Neural cell (in vitro differentiated cells): ENCODE results near the gene C4A. TPM values are rescaled to one million over a fixed set of nuclear protein-coding genes. Genes with fewer than 3 reads are reported as not detected.
A peak's percentile ranks its signal among the peaks of the same experiment; 100 is the strongest.
"Not testable (repeated sequence)": the region's sequence is repeated elsewhere in the genome, so short reads cannot be mapped to it uniquely, and the experiment has no call there.

Experiments used
- H2AFZ ChIP-seq: fragments of 200-600, 300-800 bp; sonication (generic), shearing (Covaris generic); 2 replicates; pipeline ENCODE4 v1.6.0; 2014; ENCODE audit warnings: low read depth, mild to moderate bottlenecking, antibody characterized with exemption, low read length, moderate library complexity
- H3F3A ChIP-seq: fragments of 200-600 bp; shearing (Covaris generic); 2 replicates; pipeline ENCODE4 v1.6.1; 2016; ENCODE audit warnings: mild to moderate bottlenecking, moderate library complexity, mixed read lengths, antibody characterized with exemption, low read length; ENCODE audit not compliant: insufficient read depth, poor library complexity, severe bottlenecking
- H3K27ac ChIP-seq: fragments of 200-600, 300-800 bp; sonication (generic), shearing (Covaris generic); 2 replicates; pipeline ENCODE4 v1.5.1; 2014; ENCODE audit warnings: mild to moderate bottlenecking, low read length, moderate library complexity
- H3K27me3 ChIP-seq: fragments of 300-800, 200-600 bp; sonication (generic), shearing (Covaris generic); 2 replicates; pipeline ENCODE4 v1.6.0; 2014; ENCODE audit warnings: mild to moderate bottlenecking, low read depth, low read length, moderate library complexity; ENCODE audit not compliant: insufficient read depth
- H3K36me3 ChIP-seq: fragments of 300-800, 200-600 bp; sonication (generic), shearing (Covaris generic); 2 replicates; pipeline ENCODE4 v1.5.1; 2014; ENCODE audit warnings: mild to moderate bottlenecking, antibody characterized with exemption, low read length, moderate library complexity; ENCODE audit not compliant: insufficient read depth
- H3K4me2 ChIP-seq: fragments of 300-800, 200-600 bp; sonication (generic), shearing (Covaris generic); 2 replicates; pipeline ENCODE4 v1.6.0; 2014; ENCODE audit warnings: mild to moderate bottlenecking, low read length
- H3K4me3 ChIP-seq: fragments of 300-800, 200-600 bp; sonication (generic), shearing (Covaris generic); 2 replicates; pipeline ENCODE4 v1.5.1; 2014; ENCODE audit warnings: mild to moderate bottlenecking, low read length, moderate library complexity
- H3K79me2 ChIP-seq: fragments of 200-600 bp; shearing (Covaris generic); replicated peaks from 2 replicates; pipeline ENCODE4 v1.6.0; 2014; ENCODE audit warnings: mild to moderate bottlenecking, low read length, moderate library complexity; ENCODE audit not compliant: insufficient read depth
- H3K9ac ChIP-seq: fragments of 300-800, 200-600 bp; sonication (generic), shearing (Covaris generic); 2 replicates; pipeline ENCODE4 v1.6.1; 2016; ENCODE audit warnings: mild to moderate bottlenecking, low read length, mixed read lengths
- H3K9me2 ChIP-seq: fragments of 200-600 bp; shearing (Covaris generic); 2 replicates; pipeline ENCODE4 v1.6.1; 2016; ENCODE audit warnings: mild to moderate bottlenecking, low read length, mixed read lengths; ENCODE audit not compliant: insufficient read depth
- H3K9me3 ChIP-seq: fragments of 200-600, 300-800 bp; sonication (generic), shearing (Covaris generic); 2 replicates; pipeline ENCODE4 v1.6.1; 2016; ENCODE audit warnings: mild to moderate bottlenecking, mixed run types, low read length, moderate library complexity, mixed read lengths
- H4K20me1 ChIP-seq: fragments of 200-600 bp; shearing (Covaris generic); 2 replicates; pipeline ENCODE4 v1.6.1; 2016; ENCODE audit warnings: mild to moderate bottlenecking, mixed run types; ENCODE audit not compliant: insufficient read depth
- EP300 ChIP-seq: fragments of 450-650 bp; conservative IDR thresholded peaks from 2 replicates; pipeline ENCODE4 v1.6.1; 2014; ENCODE audit warnings: antibody characterized with exemption, mild to moderate bottlenecking, moderate library complexity; ENCODE audit not compliant: poor library complexity, severe bottlenecking
- EZH2 ChIP-seq: fragments of 200-600, 300-800 bp; shearing (Covaris generic), sonication (generic); IDR thresholded peaks from 2 replicates; pipeline ENCODE4 v1.6.1; 2014; ENCODE audit warnings: antibody characterized with exemption, low read length, borderline replicate concordance, mild to moderate bottlenecking; ENCODE audit not compliant: insufficient read depth, poor library complexity, severe bottlenecking
- MXI1 ChIP-seq: fragments of 450-650 bp; conservative IDR thresholded peaks from 2 replicates; pipeline ENCODE4 v1.6.1; 2014; ENCODE audit warnings: antibody characterized with exemption, mild to moderate bottlenecking; ENCODE audit not compliant: poor library complexity, severe bottlenecking
- POLR2AphosphoS5 ChIP-seq: IDR thresholded peaks from 2 replicates; pipeline ENCODE4 v1.6.1; 2012
- RAD21 ChIP-seq: fragments of 450-650 bp; conservative IDR thresholded peaks from 2 replicates; pipeline ENCODE4 v1.6.1; 2014; ENCODE audit warnings: antibody characterized with exemption, mild to moderate bottlenecking, moderate library complexity
- SMC3 ChIP-seq: fragments of 450-650 bp; conservative IDR thresholded peaks from 2 replicates; pipeline ENCODE4 v1.6.1; 2014; ENCODE audit warnings: antibody characterized with exemption, mild to moderate bottlenecking, moderate library complexity; ENCODE audit not compliant: poor library complexity
- TAF1 ChIP-seq: IDR thresholded peaks from 2 replicates; pipeline ENCODE4 v1.6.1; 2012; ENCODE audit warnings: low read depth
- polyA plus RNA-seq: library from polyadenylated mRNA; depleted of rRNA; stranded (reverse); fragments of >200 nt; gene quantifications from 2 replicates; pipeline ENCODE4 v1.2.3, GENCODE V29; 2014
- TF ChIP-seq, protein P1 (sequence below): fragments of 450-650 bp; IDR thresholded peaks from 2 replicates; pipeline ENCODE4 v1.5.1; 2014; ENCODE audit warnings: antibody characterized with exemption, mild to moderate bottlenecking, moderate library complexity; ENCODE audit not compliant: poor library complexity, severe bottlenecking
- TF ChIP-seq, protein P2 (sequence below): IDR thresholded peaks from 2 replicates; pipeline ENCODE4 v1.6.1; 2012; ENCODE audit warnings: borderline replicate concordance

Gene C4A
- polyA plus RNA-seq, 1 donor from 2014 or later: 4.4 TPM

GRCh38 chr6:31971993-31972708, 9.7 kb upstream of the C4A start, which contains the start of gene DXO:
Gene DXO (minus strand): TSS chr6:31972138. CDS start chr6:31971675, 463 bp downstream.
- Histone ChIP-seq H3K79me2 (peaks cover 22% of the 10 kb centered on the region), H3K36me3 (no peaks in the 10 kb centered on the region), H2AFZ (peak within 1 kb of the TSS; percentile 81), H4K20me1 (no peaks in the 10 kb centered on the region), H3K9ac (peak within 1 kb of the TSS; percentile 93), H3K4me2 (peak within 1 kb of the TSS; percentile 85), H3K9me3 (no peaks in the 10 kb centered on the region), H3K27me3 (no peaks in the 10 kb centered on the region), H3F3A (no peaks in the 10 kb centered on the region), H3K27ac (peak within 1 kb of the TSS; percentile 98), H3K9me2 (no peaks in the 10 kb centered on the region), H3K4me3 (peak within 1 kb of the TSS; percentile 95)
- TF ChIP-seq, protein P1, sequence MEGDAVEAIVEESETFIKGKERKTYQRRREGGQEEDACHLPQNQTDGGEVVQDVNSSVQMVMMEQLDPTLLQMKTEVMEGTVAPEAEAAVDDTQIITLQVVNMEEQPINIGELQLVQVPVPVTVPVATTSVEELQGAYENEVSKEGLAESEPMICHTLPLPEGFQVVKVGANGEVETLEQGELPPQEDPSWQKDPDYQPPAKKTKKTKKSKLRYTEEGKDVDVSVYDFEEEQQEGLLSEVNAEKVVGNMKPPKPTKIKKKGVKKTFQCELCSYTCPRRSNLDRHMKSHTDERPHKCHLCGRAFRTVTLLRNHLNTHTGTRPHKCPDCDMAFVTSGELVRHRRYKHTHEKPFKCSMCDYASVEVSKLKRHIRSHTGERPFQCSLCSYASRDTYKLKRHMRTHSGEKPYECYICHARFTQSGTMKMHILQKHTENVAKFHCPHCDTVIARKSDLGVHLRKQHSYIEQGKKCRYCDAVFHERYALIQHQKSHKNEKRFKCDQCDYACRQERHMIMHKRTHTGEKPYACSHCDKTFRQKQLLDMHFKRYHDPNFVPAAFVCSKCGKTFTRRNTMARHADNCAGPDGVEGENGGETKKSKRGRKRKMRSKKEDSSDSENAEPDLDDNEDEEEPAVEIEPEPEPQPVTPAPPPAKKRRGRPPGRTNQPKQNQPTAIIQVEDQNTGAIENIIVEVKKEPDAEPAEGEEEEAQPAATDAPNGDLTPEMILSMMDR: no peak
- peak; percentile 39 for TF ChIP-seq RAD21
- TF ChIP-seq SMC3: peak; percentile 36
- no peak for TF ChIP-seq EZH2
- TF ChIP-seq TAF1: no peak
- peak; percentile 95 for TF ChIP-seq MXI1
- peak; percentile 89 for TF ChIP-seq EP300
- peak; percentile 66 for TF ChIP-seq POLR2AphosphoS5
- TF ChIP-seq, protein P2, sequence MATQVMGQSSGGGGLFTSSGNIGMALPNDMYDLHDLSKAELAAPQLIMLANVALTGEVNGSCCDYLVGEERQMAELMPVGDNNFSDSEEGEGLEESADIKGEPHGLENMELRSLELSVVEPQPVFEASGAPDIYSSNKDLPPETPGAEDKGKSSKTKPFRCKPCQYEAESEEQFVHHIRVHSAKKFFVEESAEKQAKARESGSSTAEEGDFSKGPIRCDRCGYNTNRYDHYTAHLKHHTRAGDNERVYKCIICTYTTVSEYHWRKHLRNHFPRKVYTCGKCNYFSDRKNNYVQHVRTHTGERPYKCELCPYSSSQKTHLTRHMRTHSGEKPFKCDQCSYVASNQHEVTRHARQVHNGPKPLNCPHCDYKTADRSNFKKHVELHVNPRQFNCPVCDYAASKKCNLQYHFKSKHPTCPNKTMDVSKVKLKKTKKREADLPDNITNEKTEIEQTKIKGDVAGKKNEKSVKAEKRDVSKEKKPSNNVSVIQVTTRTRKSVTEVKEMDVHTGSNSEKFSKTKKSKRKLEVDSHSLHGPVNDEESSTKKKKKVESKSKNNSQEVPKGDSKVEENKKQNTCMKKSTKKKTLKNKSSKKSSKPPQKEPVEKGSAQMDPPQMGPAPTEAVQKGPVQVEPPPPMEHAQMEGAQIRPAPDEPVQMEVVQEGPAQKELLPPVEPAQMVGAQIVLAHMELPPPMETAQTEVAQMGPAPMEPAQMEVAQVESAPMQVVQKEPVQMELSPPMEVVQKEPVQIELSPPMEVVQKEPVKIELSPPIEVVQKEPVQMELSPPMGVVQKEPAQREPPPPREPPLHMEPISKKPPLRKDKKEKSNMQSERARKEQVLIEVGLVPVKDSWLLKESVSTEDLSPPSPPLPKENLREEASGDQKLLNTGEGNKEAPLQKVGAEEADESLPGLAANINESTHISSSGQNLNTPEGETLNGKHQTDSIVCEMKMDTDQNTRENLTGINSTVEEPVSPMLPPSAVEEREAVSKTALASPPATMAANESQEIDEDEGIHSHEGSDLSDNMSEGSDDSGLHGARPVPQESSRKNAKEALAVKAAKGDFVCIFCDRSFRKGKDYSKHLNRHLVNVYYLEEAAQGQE: peak; percentile 63

DNA sequence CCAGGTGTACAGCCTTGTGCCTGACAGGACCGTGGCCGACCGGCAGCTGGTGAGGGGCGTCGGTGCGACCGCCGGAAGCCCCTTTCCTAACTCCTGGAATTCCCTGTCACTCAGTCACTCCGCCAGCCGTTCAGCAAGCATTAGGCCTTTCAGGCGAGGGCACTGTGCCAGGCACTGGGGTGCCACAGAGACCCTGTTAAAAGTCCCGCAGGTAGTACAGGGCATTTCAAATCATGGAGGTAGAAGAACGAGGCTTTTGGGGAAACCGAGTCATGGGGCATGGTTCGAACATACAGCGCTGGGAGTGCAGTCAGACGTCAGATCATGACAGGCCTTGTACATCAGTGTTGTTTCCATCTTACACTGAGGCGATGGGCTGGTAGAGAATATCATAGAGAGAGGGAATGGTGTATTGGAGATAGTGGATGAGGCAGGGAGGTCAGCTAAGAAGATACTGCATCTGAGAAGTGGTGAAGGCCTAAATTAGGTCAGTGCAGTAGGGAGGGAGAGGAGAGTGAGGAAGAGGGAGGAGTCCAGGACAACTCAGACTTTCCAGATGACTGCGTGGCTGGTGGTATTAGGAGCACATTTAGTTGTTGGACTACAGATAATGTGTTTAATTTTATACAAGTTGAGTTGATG, 9.0 kb upstream of the C4A start:
- H3K27ac ChIP-seq: peak overlapping the region; percentile 98
- peak overlapping the region; percentile 95 for H3K4me3 ChIP-seq
- no peaks in the 10 kb centered on the region for H3K9me3 ChIP-seq
- peaks cover 22% of the 10 kb centered on the region for H3K79me2 ChIP-seq
- H3K4me2 ChIP-seq: peak overlapping the region; percentile 85
- H2AFZ ChIP-seq: peak overlapping the region; percentile 81
- H3K27me3 ChIP-seq: no peaks in the 10 kb centered on the region
- TF ChIP-seq EZH2 (no peak), SMC3 (no peak)
- TF ChIP-seq, protein P2: peak; percentile 4
- H3K36me3 ChIP-seq: no peaks in the 10 kb centered on the region
- peak overlapping the region; percentile 93 for H3K9ac ChIP-seq
- H4K20me1 ChIP-seq: no peaks in the 10 kb centered on the region
- H3F3A ChIP-seq: no peaks in the 10 kb centered on the region
- no peaks in the 10 kb centered on the region for H3K9me2 ChIP-seq

- not testable (repeated sequence) for H3K4me3 ChIP-seq, H3K9ac ChIP-seq, H3K4me2 ChIP-seq, H4K20me1 ChIP-seq, H3K9me2 ChIP-seq, H3K36me3 ChIP-seq, H3F3A ChIP-seq, H2AFZ ChIP-seq, H3K9me3 ChIP-seq, H3K27ac ChIP-seq, H3K27me3 ChIP-seq
- H3K79me2 ChIP-seq: peaks cover 20% of the 10 kb centered on the region
These were observed 5.8 kb upstream of the C4A start for GRCh38 chr6:31976065-31976464.
